Spleen (tissue), 11 donors: ENCODE results near the gene SIRT7. TPM values are rescaled to one million over a fixed set of nuclear protein-coding genes. Genes with fewer than 3 reads are reported as not detected.

Experiments
- DNase-seq: peaks from one replicate; pipeline ENCODE4 v3.0.0-alpha.2; 2020
- H3K27ac ChIP-seq, 8 donors: fragments of 200-600 bp; sonication (generic) in 7 of 8; 1 replicate in 4 of 8; 2 replicates in 4 of 8; pipeline versions ENCODE4 v1.5.0 to v1.8.0; 2016 to 2021; ENCODE audit warnings: inconsistent platforms in 4 of 8, mild to moderate bottlenecking in 4 of 8, moderate library complexity in 1 of 8
- H3K27me3 ChIP-seq, 7 donors: fragments of 200-600 bp; sonication (generic) in 6 of 7; replicated peaks in 1 of 7; 1 replicate in 4 of 7; 2 replicates in 3 of 7; pipeline versions ENCODE4 v1.5.0 to v1.8.0; 2016 to 2021; ENCODE audit warnings: inconsistent platforms in 3 of 7, mild to moderate bottlenecking in 1 of 7
- H3K36me3 ChIP-seq, 6 donors: fragments of 200-600 bp; sonication (generic) in 5 of 6; 1 replicate in 4 of 6; 2 replicates in 2 of 6; pipeline versions ENCODE4 v1.5.0 to v1.8.0; 2016 to 2021; ENCODE audit warnings: inconsistent platforms in 2 of 6
- H3K4me1 ChIP-seq, 6 donors: fragments of 200-600 bp; sonication (generic) in 5 of 6; 1 replicate in 3 of 6; 2 replicates in 3 of 6; pipeline versions ENCODE4 v1.5.0 to v1.8.0; 2016 to 2021; ENCODE audit warnings: inconsistent platforms in 3 of 6
- H3K4me3 ChIP-seq, 8 donors: fragments of 200-600 bp; sonication (generic) in 7 of 8; 1 replicate in 4 of 8; 2 replicates in 4 of 8; pipeline versions ENCODE4 v1.5.0 to v1.8.0; 2016 to 2021; ENCODE audit warnings: inconsistent platforms in 4 of 8, mild to moderate bottlenecking in 4 of 8, moderate library complexity in 2 of 8
- H3K9me3 ChIP-seq, 8 donors: fragments of 200-600 bp; sonication (generic) in 7 of 8; 1 replicate in 4 of 8; 2 replicates in 4 of 8; pipeline versions ENCODE4 v1.5.0 to v1.8.0; 2016 to 2021; ENCODE audit warnings: inconsistent platforms in 4 of 8
- CTCF ChIP-seq, 11 experiments: fragments of 200-600 bp in 7 of 11; fragments of 450-650 bp in 4 of 11; sonication (generic) in 4 of 11; IDR thresholded peaks in 8 of 11; conservative IDR thresholded peaks in 3 of 11; 1 replicate in 7 of 11; 2 replicates in 4 of 11; pipeline versions ENCODE4 v1.4.0 to v1.8.0; 2016 to 2021; ENCODE audit warnings: antibody characterized with exemption in 11 of 11, inconsistent platforms in 4 of 11, mild to moderate bottlenecking in 1 of 11
- POLR2A ChIP-seq, 3 donors: fragments of 450-650 bp; IDR thresholded peaks; one replicate each; pipeline ENCODE4 v1.5.1; 2017; ENCODE audit warnings: antibody characterized with exemption in 3 of 3, mild to moderate bottlenecking in 1 of 3
- POLR2AphosphoS5 ChIP-seq, 3 donors: sonication (generic); formaldehyde crosslinking; IDR thresholded peaks; one replicate each; pipeline ENCODE4 v1.5.1; 2017; ENCODE audit warnings: antibody characterized with exemption in 3 of 3
- WGBS, 5 donors: extraction: QIAGEN DNeasy Blood & Tissue Kit in 3 of 5; methylation state at CpG; one replicate each; pipeline versions ENCODE4 v1.1.5 to v1.1.7; 2013 to 2018; 5-methylcytosine and 5-hydroxymethylcytosine counted together
- intact Hi-C: fragments of 100-400 bp; cut with DNase I; formaldehyde crosslinking; loops from one replicate; pipeline ENCODE4 v1.15.0; 2023; ENCODE audit warnings: low total_unique reads
- polyA plus RNA-seq, 3 donors: library from polyadenylated mRNA; stranded (reverse); fragments of 200-250 nt; gene quantifications; one replicate each; pipeline ENCODE4 v1.2.1, GENCODE V29; 2013
- total RNA-seq, 7 donors: library from RNA; depleted of rRNA in 3 of 7; stranded (reverse); fragments of >200 nt in 3 of 7; fragmentation: NEBNext Ultra II Directional in 4 of 7; extraction: Animal tissue kit (Norgen Biotek cat#: 25700) in 4 of 7; gene quantifications; one replicate each; pipeline versions ENCODE4 v1.1.0 to v1.2.1, GENCODE V29; 2016 to 2021
- donor health status: healthy with polysubstance abuse.
- donor health status: DM: no; HTN: no; CAD: no; lungs with moderate emphysema.
- donor health status: DM: no; HTN: no; CAD: no.
- donor health status: Bipolar disorder and iron deficiency.
- donor health status: healthy.
- donor health status: DM: no; HTN: no; CAD: no.
- donor health status: DM: yes; HTN: yes; CAD: no.

SIRT7 gene
- total and polyA plus RNA-seq, 10 donors, result 28.5 to 54.5 (median 39.1) TPM

GRCh38 chr17:81940538-81941483 lies 22.8 kb upstream of the SIRT7 start:
- WGBS, 5 donors, result 87 to 96% (median 92%) methylated on average over 28 to 56 of the region's 56 CpGs
- intact Hi-C loops, result no loop called here
- Histone ChIP-seq H3K27ac (no peak overlapping the region), H3K4me3 (no peak overlapping the region), H3K27me3 (peaks cover 0 to 87% (median 21%) of the 10 kb centered on the region in 7 donors), H3K4me1 (peaks cover 0 to 28% (median 15%) of the 10 kb centered on the region in 6 donors), H3K9me3 (no peaks in the 10 kb centered on the region), H3K36me3 (no peaks in the 10 kb centered on the region)
- TF ChIP-seq POLR2A (IDR thresholded peaks at IDR 0.05) (no peak), CTCF (IDR thresholded peaks at IDR 0.05 in 8 of 11, conservative IDR thresholded peaks at IDR 0.05 in 3 of 11) (no peak), POLR2AphosphoS5 (IDR thresholded peaks at IDR 0.05) (no peak)
- no peak for DNase-seq

DNA sequence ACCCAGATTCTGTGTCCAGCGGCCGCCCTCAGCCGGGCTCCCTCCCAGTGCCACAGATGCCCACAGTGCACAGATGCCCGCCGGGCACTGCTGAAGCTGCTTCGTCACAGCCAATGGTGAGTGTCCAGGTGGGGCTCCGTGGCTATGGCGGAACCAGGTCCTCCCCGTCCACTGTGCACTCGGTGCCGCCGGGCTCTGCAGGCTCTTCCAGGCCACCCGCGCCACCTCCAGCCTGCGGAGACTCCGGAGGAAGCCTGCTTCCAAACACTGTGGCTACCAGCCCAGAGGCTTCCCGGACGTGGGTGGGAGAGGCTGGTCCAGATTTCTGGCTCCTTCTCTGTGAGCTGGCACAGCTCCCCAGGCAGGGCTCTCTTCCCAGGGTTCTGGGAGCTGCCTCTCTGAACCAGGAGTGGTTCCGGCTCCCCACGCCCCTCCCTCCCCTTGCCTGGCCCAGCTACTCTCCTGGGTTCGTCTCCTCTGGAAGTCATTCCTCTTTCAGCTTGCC lies 22.0 kb upstream of the SIRT7 start:
- H3K27ac ChIP-seq, result no peak overlapping the region
- TF ChIP-seq POLR2A (IDR thresholded peaks at IDR 0.05), result no peak
- TF ChIP-seq POLR2AphosphoS5 (IDR thresholded peaks at IDR 0.05), result no peak
- TF ChIP-seq CTCF (IDR thresholded peaks at IDR 0.05 in 8 of 11, conservative IDR thresholded peaks at IDR 0.05 in 3 of 11), result no peak
- no peaks in the 10 kb centered on the region for H3K9me3 ChIP-seq
- peaks cover 0 to 28% (median 15%) of the 10 kb centered on the region in 6 donors for H3K4me1 ChIP-seq
- intact Hi-C loops, result no loop called here
- H3K4me3 ChIP-seq, result no peak overlapping the region
- no peak for DNase-seq
- WGBS, 5 donors, result 84 to 92% (median 86%) methylated on average over 7 to 21 of the region's 21 CpGs
- H3K36me3 ChIP-seq, result no peaks in the 10 kb centered on the region
- H3K27me3 ChIP-seq, result peaks cover 0 to 93% (median 21%) of the 10 kb centered on the region in 7 donors

- Histone ChIP-seq H3K4me3 (no peak overlapping the region), H3K27ac (no peak overlapping the region), H3K36me3 (no peaks in the 10 kb centered on the region), H3K27me3 (peaks cover 0 to 90% (median 21%) of the 10 kb centered on the region in 7 donors), H3K4me1 (peaks cover 0 to 28% (median 15%) of the 10 kb centered on the region in 6 donors), H3K9me3 (no peaks in the 10 kb centered on the region)
- DNase-seq, result no peak
- no peak for TF ChIP-seq POLR2AphosphoS5 (IDR thresholded peaks at IDR 0.05)
- no peak for TF ChIP-seq CTCF (IDR thresholded peaks at IDR 0.05 in 8 of 11, conservative IDR thresholded peaks at IDR 0.05 in 3 of 11)
- no peak for TF ChIP-seq POLR2A (IDR thresholded peaks at IDR 0.05)
- 30 to 47% (median 46%) methylated on average over 2 to 15 of the region's 15 CpGs for WGBS, 5 donors
- intact Hi-C loops, result no loop called here
Observed at GRCh38 chr17:81939218-81939617, 21.2 kb upstream of the SIRT7 start.

DNA sequence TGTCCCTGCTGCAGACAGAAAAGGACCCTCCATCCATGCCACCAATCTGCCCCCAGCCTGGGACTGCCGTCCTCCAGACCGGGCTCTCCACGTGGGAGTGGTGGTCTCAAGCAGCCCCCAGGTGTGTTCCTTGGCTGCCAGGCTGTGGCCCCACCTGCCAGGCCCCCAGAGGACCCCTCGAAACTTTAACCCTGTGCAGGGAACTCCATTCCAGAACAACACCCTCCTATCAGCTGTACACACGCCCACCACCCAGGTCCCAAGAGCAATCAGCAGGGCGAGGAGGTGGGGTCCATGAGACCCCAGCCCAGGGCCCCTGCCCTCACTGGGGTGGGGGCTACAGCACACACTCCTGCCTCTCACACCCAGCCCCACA lies 17.7 kb upstream of the SIRT7 start:
- intact Hi-C loops, result no loop called here
- Histone ChIP-seq H3K27me3 (peaks cover 0 to 86% (median 25%) of the 10 kb centered on the region in 7 donors), H3K4me1 (peaks cover 0 to 25% (median 15%) of the 10 kb centered on the region in 6 donors), H3K9me3 (no peaks in the 10 kb centered on the region), H3K36me3 (no peaks in the 10 kb centered on the region), H3K27ac (no peak overlapping the region), H3K4me3 (peak overlapping the region in 1 of 8 donors; percentile 73)
- TF ChIP-seq POLR2A (IDR thresholded peaks at IDR 0.05) (no peak), POLR2AphosphoS5 (IDR thresholded peaks at IDR 0.05) (no peak), CTCF (IDR thresholded peaks at IDR 0.05 in 8 of 11, conservative IDR thresholded peaks at IDR 0.05 in 3 of 11) (no peak)
- no peak for DNase-seq
- 66 to 94% (median 87%) methylated on average over 2 to 6 of the region's 6 CpGs for WGBS, 5 donors
